Measurements from ENCODE around the gene HSBP1L1. TPM values are rescaled to one million over a fixed set of nuclear protein-coding genes. Genes with fewer than 3 reads are reported as not detected.

Gene HSBP1L1
- total RNA-seq, 1 experiment from 2014 or later, result 25.7 TPM

DNA sequence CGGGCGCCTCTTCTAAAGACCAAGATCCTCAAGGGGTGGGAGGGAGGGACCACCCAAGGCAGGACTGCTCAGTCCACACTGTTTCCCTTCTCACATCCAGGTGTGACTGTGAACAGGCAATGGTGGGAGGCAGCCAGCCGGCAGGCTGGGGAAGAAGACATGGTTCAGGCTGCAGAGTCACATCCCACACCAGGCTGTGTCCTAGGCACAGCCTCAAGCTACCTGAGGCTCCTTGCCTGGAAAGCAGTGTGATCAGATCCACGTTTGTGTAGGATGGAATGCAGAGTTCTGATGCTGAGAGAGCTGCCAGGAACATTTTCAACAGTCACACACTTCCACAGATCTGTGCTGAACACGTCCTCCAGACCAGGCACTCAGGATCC is 29.4 kb upstream of the HSBP1L1 start:
- H3K4me3 Mint-ChIP-seq (ENCODE audit: unreplicated experiment), result peak overlapping the region; percentile 14
- CTCF ChIA-PET, result interaction anchor here (0.9 kb wide), 1 partner anchor 99 kb away, joined by 4 read pairs; the partner anchor contains the start of gene RBFA
- POLR2A ChIA-PET, result no interaction called here
- no peaks in the 10 kb centered on the region for H3K27me3 ChIP-seq (replicated peaks; ENCODE audit: control insufficient read depth, insufficient read depth, low read length)
- peak overlapping the region; percentile 19 for H3K27ac Mint-ChIP-seq (ENCODE audit: unreplicated experiment)
- no peaks in the 10 kb centered on the region for H3K9me3 ChIP-seq
- H3K27me3 Mint-ChIP-seq (ENCODE audit: insufficient read depth, unreplicated experiment), result no peaks in the 10 kb centered on the region
- no peaks in the 10 kb centered on the region for H3K9me3 Mint-ChIP-seq (ENCODE audit: unreplicated experiment)
- intact Hi-C loops (cut with micrococcal nuclease; ENCODE audit: unreplicated experiment), result loop anchor here (2.0 kb wide), 1 partner anchor 16 kb away; the partner anchor contains the start of gene SLC66A2
- no TSS peak for BruUV-seq (replicated peaks)
- no peak overlapping the region for H3K4me3 ChIP-seq (ENCODE audit: low read depth, low read length)
- DNase-seq, result no peak
- peaks cover 13% of the 10 kb centered on the region for H3K36me3 Mint-ChIP-seq (ENCODE audit: insufficient read depth, unreplicated experiment)
- H3K4me1 Mint-ChIP-seq (ENCODE audit: low read depth, unreplicated experiment), result peaks cover 7% of the 10 kb centered on the region
- peaks cover 6% of the 10 kb centered on the region for H3K4me1 ChIP-seq
- H3K36me3 ChIP-seq (ENCODE audit: control insufficient read depth, insufficient read depth, low read length), result no peaks in the 10 kb centered on the region
- TF ChIP-seq, protein P1, sequence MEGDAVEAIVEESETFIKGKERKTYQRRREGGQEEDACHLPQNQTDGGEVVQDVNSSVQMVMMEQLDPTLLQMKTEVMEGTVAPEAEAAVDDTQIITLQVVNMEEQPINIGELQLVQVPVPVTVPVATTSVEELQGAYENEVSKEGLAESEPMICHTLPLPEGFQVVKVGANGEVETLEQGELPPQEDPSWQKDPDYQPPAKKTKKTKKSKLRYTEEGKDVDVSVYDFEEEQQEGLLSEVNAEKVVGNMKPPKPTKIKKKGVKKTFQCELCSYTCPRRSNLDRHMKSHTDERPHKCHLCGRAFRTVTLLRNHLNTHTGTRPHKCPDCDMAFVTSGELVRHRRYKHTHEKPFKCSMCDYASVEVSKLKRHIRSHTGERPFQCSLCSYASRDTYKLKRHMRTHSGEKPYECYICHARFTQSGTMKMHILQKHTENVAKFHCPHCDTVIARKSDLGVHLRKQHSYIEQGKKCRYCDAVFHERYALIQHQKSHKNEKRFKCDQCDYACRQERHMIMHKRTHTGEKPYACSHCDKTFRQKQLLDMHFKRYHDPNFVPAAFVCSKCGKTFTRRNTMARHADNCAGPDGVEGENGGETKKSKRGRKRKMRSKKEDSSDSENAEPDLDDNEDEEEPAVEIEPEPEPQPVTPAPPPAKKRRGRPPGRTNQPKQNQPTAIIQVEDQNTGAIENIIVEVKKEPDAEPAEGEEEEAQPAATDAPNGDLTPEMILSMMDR (IDR thresholded peaks at IDR 0.05; ENCODE audit: insufficient read depth in 1 of 2, low read depth in 1 of 2, low read length in 1 of 2, severe bottlenecking in 1 of 2, unreplicated experiment in 1 of 2), result no peak

DNA sequence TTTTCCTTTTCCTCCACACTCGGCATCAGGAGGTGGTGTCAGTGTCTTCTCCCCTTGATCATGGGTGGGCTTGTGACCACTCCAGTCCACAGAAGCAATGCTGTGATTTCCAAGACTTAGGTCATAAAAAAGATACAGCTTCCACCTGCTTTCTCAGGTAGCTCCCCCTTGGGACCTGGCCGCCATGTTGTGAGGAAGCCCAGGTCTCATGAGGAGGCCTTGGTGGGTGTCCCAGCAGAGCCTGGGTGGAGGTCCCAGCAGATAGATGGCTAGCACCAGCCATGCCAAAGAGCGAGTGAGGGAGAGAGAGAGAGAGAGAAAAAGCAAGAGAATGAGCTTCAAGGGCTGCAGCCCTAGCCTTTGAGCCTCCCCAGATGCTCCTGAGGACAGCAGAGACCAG is 28.9 kb upstream of the HSBP1L1 start:
- Histone ChIP-seq H3K36me3 (ENCODE audit: control insufficient read depth, insufficient read depth, low read length) (no peaks in the 10 kb centered on the region), H3K4me1 (peaks cover 6% of the 10 kb centered on the region), H3K4me3 (ENCODE audit: low read depth, low read length) (no peak overlapping the region), H3K27me3 (replicated peaks; ENCODE audit: control insufficient read depth, insufficient read depth, low read length) (no peaks in the 10 kb centered on the region), H3K9me3 (no peaks in the 10 kb centered on the region)
- H3K27me3 Mint-ChIP-seq (ENCODE audit: insufficient read depth, unreplicated experiment), result no peaks in the 10 kb centered on the region
- CTCF ChIA-PET, result no interaction called here
- peak overlapping the region; percentile 19 for H3K27ac Mint-ChIP-seq (ENCODE audit: unreplicated experiment)
- intact Hi-C loops (cut with micrococcal nuclease; ENCODE audit: unreplicated experiment), result loop anchor here (2.0 kb wide), 1 partner anchor 15 kb away; the partner anchor contains the start of gene SLC66A2
- peak overlapping the region; percentile 14 for H3K4me3 Mint-ChIP-seq (ENCODE audit: unreplicated experiment)
- BruUV-seq (replicated peaks), result no TSS peak
- H3K4me1 Mint-ChIP-seq (ENCODE audit: low read depth, unreplicated experiment), result peaks cover 7% of the 10 kb centered on the region
- H3K9me3 Mint-ChIP-seq (ENCODE audit: unreplicated experiment), result no peaks in the 10 kb centered on the region
- no peak for DNase-seq
- TF ChIP-seq, protein P1 (IDR thresholded peaks at IDR 0.05; ENCODE audit: insufficient read depth in 1 of 2, low read depth in 1 of 2, low read length in 1 of 2, severe bottlenecking in 1 of 2, unreplicated experiment in 1 of 2), result no peak
- H3K36me3 Mint-ChIP-seq (ENCODE audit: insufficient read depth, unreplicated experiment), result peaks cover 13% of the 10 kb centered on the region
- POLR2A ChIA-PET, result no interaction called here

DNA sequence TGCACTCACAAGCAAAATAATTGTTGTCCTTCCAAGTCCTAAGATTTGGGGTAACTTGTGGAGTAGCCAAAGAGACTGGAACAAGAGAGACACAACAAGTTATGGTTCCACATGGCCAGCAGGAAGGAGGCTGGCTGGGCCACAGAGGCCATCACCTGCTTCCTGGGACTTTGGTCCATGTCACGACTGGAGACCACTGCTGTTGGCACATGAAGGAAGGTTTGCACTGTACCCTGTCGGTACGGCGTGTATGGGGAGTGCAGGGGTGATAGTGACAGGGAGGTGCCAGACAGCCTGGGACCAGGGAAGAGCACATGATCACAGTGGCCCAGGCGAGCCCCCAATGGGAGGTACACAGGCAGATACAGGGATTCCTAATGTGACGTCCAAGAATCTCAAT is 28.5 kb upstream of the HSBP1L1 start:
- peaks cover 6% of the 10 kb centered on the region for H3K4me1 ChIP-seq
- H3K4me1 Mint-ChIP-seq (ENCODE audit: low read depth, unreplicated experiment), result peaks cover 7% of the 10 kb centered on the region
- intact Hi-C loops (cut with micrococcal nuclease; ENCODE audit: unreplicated experiment), result loop anchor here (2.0 kb wide), 1 partner anchor 15 kb away; the partner anchor contains the start of gene SLC66A2
- no peaks in the 10 kb centered on the region for H3K9me3 Mint-ChIP-seq (ENCODE audit: unreplicated experiment)
- H3K36me3 ChIP-seq (ENCODE audit: control insufficient read depth, insufficient read depth, low read length), result no peaks in the 10 kb centered on the region
- no peaks in the 10 kb centered on the region for H3K27me3 Mint-ChIP-seq (ENCODE audit: insufficient read depth, unreplicated experiment)
- DNase-seq, result no peak
- H3K36me3 Mint-ChIP-seq (ENCODE audit: insufficient read depth, unreplicated experiment), result peaks cover 13% of the 10 kb centered on the region
- TF ChIP-seq, protein P1 (IDR thresholded peaks at IDR 0.05; ENCODE audit: insufficient read depth in 1 of 2, low read depth in 1 of 2, low read length in 1 of 2, severe bottlenecking in 1 of 2, unreplicated experiment in 1 of 2), result no peak
- H3K9me3 ChIP-seq, result no peaks in the 10 kb centered on the region
- H3K27ac Mint-ChIP-seq (ENCODE audit: unreplicated experiment), result peak overlapping the region; percentile 19
- no TSS peak for BruUV-seq (replicated peaks)
- ChIA-PET CTCF (no interaction called here), POLR2A (no interaction called here)
- no peak overlapping the region for H3K4me3 ChIP-seq (ENCODE audit: low read depth, low read length)
- no peak overlapping the region for H3K4me3 Mint-ChIP-seq (ENCODE audit: unreplicated experiment)
- no peaks in the 10 kb centered on the region for H3K27me3 ChIP-seq (replicated peaks; ENCODE audit: control insufficient read depth, insufficient read depth, low read length)

Data from Caco-2 (cell line).